SU-DHL-6 (cell line): ENCODE measurements around the gene SNX18.

ENCODE experiments used
- H2AFZ ChIP-seq: fragments of 200-600 bp; sonication (generic); 2 replicates; pipeline ENCODE4 v1.6.1; 2014; ENCODE audit warnings: low read depth, mild to moderate bottlenecking, moderate library complexity, mixed read lengths, antibody characterized with exemption, low read length; ENCODE audit not compliant: severe bottlenecking
- H3F3A ChIP-seq: fragments of 200-600 bp; shearing (Covaris generic); 2 replicates; pipeline ENCODE4 v1.6.0; 2016; ENCODE audit warnings: antibody characterized with exemption, mild to moderate bottlenecking; ENCODE audit not compliant: insufficient read depth
- H3K27ac ChIP-seq: fragments of 200-600 bp; sonication (generic); 2 replicates; pipeline ENCODE4 v1.5.1; 2016; ENCODE audit warnings: low read depth, mild to moderate bottlenecking, low read length, moderate library complexity, mixed read lengths
- H3K27me3 ChIP-seq: fragments of 200-600 bp; sonication (generic), shearing (Covaris generic); 2 replicates; pipeline ENCODE4 v1.6.0; 2014; ENCODE audit warnings: mild to moderate bottlenecking, low read length
- H3K36me3 ChIP-seq: fragments of 200-600 bp; sonication (generic); 2 replicates; pipeline ENCODE4 v1.6.1; 2014; ENCODE audit warnings: mild to moderate bottlenecking, low read length, mixed read lengths
- H3K4me2 ChIP-seq: fragments of 300-600, 200-600 bp; shearing (Covaris generic), sonication (generic); 2 replicates; pipeline ENCODE4 v1.6.0; 2014; ENCODE audit warnings: low read length, low read depth, mild to moderate bottlenecking; ENCODE audit not compliant: poor library complexity, severe bottlenecking
- H3K4me3 ChIP-seq: fragments of 200-600 bp; sonication (generic); 2 replicates; pipeline ENCODE4 v1.5.1; 2014; ENCODE audit warnings: antibody characterized with exemption, low read length, mild to moderate bottlenecking, mixed read lengths; ENCODE audit not compliant: insufficient read depth, poor library complexity, severe bottlenecking
- H3K79me2 ChIP-seq: fragments of 200-600 bp; sonication (generic); 2 replicates; pipeline ENCODE4 v1.6.1; 2014; ENCODE audit warnings: mild to moderate bottlenecking, low read length, moderate library complexity; ENCODE audit not compliant: insufficient read depth
- H3K9ac ChIP-seq: fragments of 200-600 bp; sonication (generic); 2 replicates; pipeline ENCODE4 v1.7.0; 2014; ENCODE audit warnings: mild to moderate bottlenecking, low read length
- H3K9me2 ChIP-seq: fragments of 200-600 bp; sonication (generic); replicated peaks from 2 replicates; pipeline ENCODE4 v1.6.1; 2014; ENCODE audit warnings: low read length; ENCODE audit not compliant: insufficient read depth
- H3K9me3 ChIP-seq: fragments of 200-600 bp; sonication (generic); 2 replicates; pipeline ENCODE4 v1.6.1; 2014; ENCODE audit warnings: low read length, mixed read lengths; ENCODE audit not compliant: insufficient read depth
- H4K20me1 ChIP-seq: fragments of 200-600 bp; sonication (generic); 2 replicates; pipeline ENCODE4 v1.6.1; 2014; ENCODE audit warnings: low read depth, mild to moderate bottlenecking, antibody characterized with exemption, low read length, moderate library complexity, mixed read lengths
- CTCF ChIP-seq: fragments of 200-600 bp; sonication (generic); IDR thresholded peaks from one replicate; pipeline ENCODE4 v1.5.1; 2017; ENCODE audit warnings: antibody characterized with exemption, mild to moderate bottlenecking, low read length, moderate library complexity; ENCODE audit not compliant: insufficient read depth, poor library complexity, severe bottlenecking
- EZH2phosphoT487 ChIP-seq: fragments of 200-600 bp; sonication (generic), shearing (Covaris generic); conservative IDR thresholded peaks from 2 replicates; pipeline ENCODE4 v1.6.1; 2018; ENCODE audit warnings: mild to moderate bottlenecking, antibody characterized with exemption, low read length, moderate library complexity, mixed read lengths

The SNX18 gene

DNA sequence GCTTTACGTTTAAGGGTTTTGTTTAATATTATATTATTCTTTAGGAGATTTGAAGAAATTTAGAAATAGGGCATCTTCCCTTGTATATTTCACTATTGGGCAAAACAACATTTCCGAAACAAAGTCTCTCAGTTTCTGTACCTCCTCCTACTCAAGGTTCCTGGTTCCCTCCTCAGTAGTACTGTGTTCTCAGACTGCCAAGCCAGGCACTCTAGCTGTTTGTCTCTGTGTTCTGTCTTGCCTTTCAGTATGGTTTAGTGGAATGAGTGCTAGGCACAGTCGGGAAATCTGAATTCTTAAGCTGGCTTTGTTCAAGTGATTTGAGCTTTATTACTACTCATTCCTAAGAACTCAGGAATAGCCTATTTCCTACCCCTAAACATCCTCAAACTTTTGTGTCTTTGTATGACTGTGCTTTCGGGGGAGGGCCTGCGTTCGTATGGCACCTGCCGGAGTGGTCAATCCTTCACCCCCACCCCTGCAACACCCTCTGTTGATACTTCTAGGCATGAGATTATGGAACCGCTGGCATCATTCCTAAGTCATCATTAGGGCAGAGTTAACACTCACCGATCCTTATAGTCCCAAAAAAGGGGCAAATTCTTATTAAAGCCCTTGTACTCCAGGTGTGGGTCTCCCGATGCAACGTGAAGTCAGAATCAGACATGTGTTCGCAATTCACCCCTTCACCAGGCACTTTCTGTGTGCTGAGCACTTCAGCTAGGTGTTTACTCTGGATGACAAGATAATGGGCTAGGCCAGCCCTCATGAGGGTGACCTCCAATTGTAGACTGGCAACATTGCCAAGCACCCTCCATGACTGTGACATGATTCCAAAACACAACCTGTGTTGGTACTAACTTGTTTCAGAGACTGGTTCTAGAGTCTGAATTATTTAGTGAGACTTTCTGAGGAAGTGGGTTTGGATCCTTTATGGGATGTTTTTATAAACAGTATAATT is 24.5 kb downstream of the SNX18 start:
- no peak overlapping the region for H3K4me3 ChIP-seq
- H3K9me3 ChIP-seq: no peaks in the 10 kb centered on the region
- H3K27me3 ChIP-seq: no peaks in the 10 kb centered on the region
- H3K9me2 ChIP-seq: no peaks in the 10 kb centered on the region
- no peak overlapping the region for H3K9ac ChIP-seq
- no peaks in the 10 kb centered on the region for H3K36me3 ChIP-seq
- TF ChIP-seq CTCF: no peak
- no peak for TF ChIP-seq EZH2phosphoT487
- no peak overlapping the region for H2AFZ ChIP-seq
- no peaks in the 10 kb centered on the region for H4K20me1 ChIP-seq
- no peak overlapping the region for H3K27ac ChIP-seq
- H3K4me2 ChIP-seq: no peak overlapping the region
- no peaks in the 10 kb centered on the region for H3F3A ChIP-seq
- H3K79me2 ChIP-seq: no peaks in the 10 kb centered on the region

GRCh38 chr5:54544044-54544443 is 26.5 kb downstream of the SNX18 start:
- Histone ChIP-seq H3K9ac (no peak overlapping the region), H3K36me3 (no peaks in the 10 kb centered on the region), H3K4me2 (no peak overlapping the region), H3K27me3 (no peaks in the 10 kb centered on the region), H3K9me3 (no peaks in the 10 kb centered on the region), H3K79me2 (no peaks in the 10 kb centered on the region), H3K9me2 (no peaks in the 10 kb centered on the region), H4K20me1 (no peaks in the 10 kb centered on the region), H2AFZ (no peak overlapping the region), H3F3A (no peaks in the 10 kb centered on the region), H3K4me3 (no peak overlapping the region), H3K27ac (no peak overlapping the region)
- TF ChIP-seq EZH2phosphoT487: no peak
- TF ChIP-seq CTCF: no peak

DNA sequence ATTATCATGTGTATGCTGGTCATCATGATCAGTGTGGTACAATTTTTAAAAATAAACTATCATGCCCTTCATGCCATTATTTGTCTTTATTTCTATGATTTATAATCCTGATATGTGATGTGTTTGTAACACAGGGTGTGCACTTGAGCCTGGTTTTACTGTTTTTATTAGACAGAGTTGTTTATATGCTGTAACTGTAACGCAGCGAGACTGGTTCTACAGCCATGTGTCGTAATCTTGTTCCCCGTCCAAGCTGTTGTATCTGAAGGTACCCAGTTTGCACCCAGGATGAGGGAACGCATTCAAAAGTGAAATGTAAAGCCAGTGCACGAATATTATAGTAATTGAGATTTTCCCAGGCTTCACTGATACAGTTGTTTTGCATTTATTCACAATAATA is 28.2 kb downstream of the SNX18 start:
- Histone ChIP-seq H2AFZ (no peak overlapping the region), H3K9ac (no peak overlapping the region), H3K27me3 (no peaks in the 10 kb centered on the region), H3K79me2 (no peaks in the 10 kb centered on the region), H3K4me2 (no peak overlapping the region), H4K20me1 (no peaks in the 10 kb centered on the region), H3K4me3 (no peak overlapping the region), H3K36me3 (no peaks in the 10 kb centered on the region), H3F3A (no peaks in the 10 kb centered on the region), H3K27ac (no peak overlapping the region), H3K9me3 (no peaks in the 10 kb centered on the region), H3K9me2 (no peaks in the 10 kb centered on the region)
- TF ChIP-seq CTCF: no peak
- TF ChIP-seq EZH2phosphoT487: no peak
